Activated CD4-positive, alpha-beta T cell treated with anti-CD3 and anti-CD28 coated beads, Interleukin-10, Interleukin-2, amounts not matched to agents 100 ng/mL and 50 ng/mL, durations not matched to agents 16 hours and 8 hours (primary cell): ENCODE data around the gene FBLN2.
"Not testable (repeated sequence)": the region's sequence is repeated elsewhere in the genome, so short reads cannot be mapped to it uniquely, and the experiment has no call there.

Experiments
- DNase-seq: peaks from one replicate; pipeline ENCODE4 v3.0.0-alpha.2; 2020

The FBLN2 gene

GRCh38 chr3:13550791-13551360, 2.0 kb downstream of the FBLN2 start:
- no peak for DNase-seq

GRCh38 chr3:13552857-13553652, 4.1 kb downstream of the FBLN2 start:
- no peak for DNase-seq

GRCh38 chr3:13553686-13554085, 4.8 kb downstream of the FBLN2 start:
- no peak for DNase-seq

GRCh38 chr3:13555753-13556152, 6.8 kb downstream of the FBLN2 start:
- no peak for DNase-seq

GRCh38 chr3:13556207-13556606, 7.3 kb downstream of the FBLN2 start:
- DNase-seq, result no peak

DNA sequence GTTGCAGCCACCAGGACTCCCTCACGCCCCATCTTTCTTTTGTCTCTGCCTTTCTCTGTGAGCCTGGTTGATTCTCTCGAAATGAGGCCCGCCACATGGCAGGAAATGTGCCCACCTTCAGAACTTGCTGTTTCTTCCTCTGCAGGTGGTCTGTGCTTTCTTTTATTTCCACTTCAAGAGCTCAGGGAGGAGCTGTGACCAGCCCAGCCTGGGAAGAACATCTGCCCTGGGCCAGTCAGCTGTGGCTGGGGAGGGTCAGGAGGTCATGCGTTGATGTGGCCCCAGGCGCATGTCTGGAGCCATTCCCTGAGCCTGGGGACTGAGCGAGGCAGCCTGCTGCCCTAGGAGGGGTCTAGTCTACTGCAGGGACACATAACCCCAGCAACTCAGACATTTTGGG, 8.0 kb downstream of the FBLN2 start:
- DNase-seq, result no peak

DNA sequence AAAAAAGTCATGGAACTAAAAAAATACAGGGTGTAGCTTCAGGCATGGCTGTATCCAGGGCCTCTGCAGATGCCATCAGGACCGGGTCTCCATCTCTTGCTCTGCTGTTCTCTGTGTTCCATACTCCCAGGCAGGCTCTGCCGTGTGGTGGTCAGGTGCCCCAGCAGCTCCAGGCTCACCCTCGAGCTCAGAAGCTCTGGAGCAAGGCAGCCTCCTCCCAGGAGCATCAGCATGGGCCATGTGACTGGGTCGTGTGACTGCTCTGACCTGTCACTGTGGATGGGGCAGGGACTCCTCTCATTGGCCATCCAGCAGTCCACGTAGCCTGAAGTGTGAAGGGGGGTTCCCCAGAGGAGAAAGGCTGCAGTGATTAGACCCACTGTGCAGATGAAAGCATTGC, 8.5 kb downstream of the FBLN2 start:
- no peak for DNase-seq

- no peak for DNase-seq
Measured at GRCh38 chr3:13557926-13558325, 9.0 kb downstream of the FBLN2 start.

- no peak for DNase-seq
Measured at GRCh38 chr3:13558651-13559050, 9.7 kb downstream of the FBLN2 start.

GRCh38 chr3:13559764-13560525, 11.0 kb downstream of the FBLN2 start:
- DNase-seq, result no peak

GRCh38 chr3:13561376-13561775, 12.5 kb downstream of the FBLN2 start:
- no peak for DNase-seq

DNA sequence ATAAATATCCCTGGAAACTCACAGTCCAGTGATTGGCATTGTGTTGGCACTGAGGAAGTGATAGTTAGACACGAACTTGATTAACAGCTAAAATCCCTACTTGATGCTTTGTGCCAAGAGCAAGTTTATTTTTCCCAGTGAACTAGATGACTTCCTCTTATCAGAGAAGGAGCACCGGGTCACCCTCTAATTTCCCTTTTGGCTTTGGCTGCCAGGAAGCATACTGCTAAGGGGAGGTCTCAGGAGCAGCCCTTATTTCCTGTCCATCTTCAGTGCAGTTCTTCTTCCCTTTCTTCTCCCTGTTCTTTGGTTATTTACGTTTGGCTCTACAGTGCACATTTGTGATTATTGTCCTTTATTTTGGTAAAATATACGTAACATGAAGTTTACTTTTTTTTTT, 13.0 kb downstream of the FBLN2 start:
- no peak for DNase-seq

DNA sequence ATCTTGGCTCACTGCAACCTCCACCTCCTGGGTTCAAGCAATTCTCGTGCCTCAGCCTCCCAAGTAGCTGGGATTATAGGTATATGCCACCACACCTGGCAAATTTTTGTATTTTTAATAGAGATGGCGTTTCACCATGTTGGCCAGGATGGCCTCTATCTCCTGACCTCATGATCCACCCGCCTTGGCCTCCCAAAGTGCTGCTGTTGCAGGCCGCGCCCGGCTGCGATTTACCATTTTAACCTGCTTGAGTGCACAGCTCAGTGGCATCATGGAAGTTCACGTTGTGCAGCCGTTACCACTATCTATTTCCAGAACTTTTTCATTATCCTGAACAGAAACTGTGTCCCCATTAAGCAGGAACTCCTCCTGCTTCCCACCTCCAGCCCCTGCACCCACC, 13.5 kb downstream of the FBLN2 start:
- DNase-seq, result not testable (repeated sequence)

DNA sequence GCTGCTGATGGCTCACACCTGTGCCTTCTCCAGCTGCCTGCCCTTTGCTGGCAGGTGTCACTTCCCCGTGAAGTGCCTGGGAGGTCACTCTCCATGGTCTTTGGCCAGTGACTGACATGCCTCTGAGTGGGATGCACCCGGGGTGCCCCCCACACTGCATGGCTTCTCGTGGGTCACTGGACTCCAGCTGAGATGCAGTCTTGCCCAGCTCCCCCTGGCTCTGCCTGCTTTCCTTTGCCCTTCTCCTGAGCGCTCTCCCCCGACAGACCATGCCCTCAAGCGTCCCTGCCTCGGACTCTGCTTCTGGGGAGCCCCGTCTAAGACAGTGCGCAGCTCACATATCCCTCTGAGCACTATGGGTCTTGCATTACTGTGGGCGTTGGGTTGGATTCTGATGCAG, 14.4 kb downstream of the FBLN2 start:
- no peak for DNase-seq

DNA sequence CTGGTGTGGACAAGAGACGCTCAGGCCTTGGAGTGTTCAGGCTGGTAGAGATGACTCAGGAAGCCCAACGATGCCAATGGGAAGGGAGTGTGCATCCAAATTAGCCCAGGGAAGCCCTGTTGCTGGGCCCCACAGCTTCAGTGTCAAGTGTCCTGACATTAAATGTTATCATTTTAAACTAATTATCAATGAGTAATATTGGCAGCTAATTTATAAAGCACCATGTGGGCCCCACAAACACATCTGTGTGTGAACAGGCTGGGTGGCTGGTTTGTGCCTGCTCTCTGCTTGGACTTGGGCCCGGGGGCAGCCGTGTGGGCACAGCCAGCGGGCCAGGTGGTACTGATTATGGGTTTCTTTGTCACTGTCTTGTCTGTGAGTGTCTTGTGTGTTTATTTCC, 15.0 kb downstream of the FBLN2 start:
- DNase-seq, result no peak

DNA sequence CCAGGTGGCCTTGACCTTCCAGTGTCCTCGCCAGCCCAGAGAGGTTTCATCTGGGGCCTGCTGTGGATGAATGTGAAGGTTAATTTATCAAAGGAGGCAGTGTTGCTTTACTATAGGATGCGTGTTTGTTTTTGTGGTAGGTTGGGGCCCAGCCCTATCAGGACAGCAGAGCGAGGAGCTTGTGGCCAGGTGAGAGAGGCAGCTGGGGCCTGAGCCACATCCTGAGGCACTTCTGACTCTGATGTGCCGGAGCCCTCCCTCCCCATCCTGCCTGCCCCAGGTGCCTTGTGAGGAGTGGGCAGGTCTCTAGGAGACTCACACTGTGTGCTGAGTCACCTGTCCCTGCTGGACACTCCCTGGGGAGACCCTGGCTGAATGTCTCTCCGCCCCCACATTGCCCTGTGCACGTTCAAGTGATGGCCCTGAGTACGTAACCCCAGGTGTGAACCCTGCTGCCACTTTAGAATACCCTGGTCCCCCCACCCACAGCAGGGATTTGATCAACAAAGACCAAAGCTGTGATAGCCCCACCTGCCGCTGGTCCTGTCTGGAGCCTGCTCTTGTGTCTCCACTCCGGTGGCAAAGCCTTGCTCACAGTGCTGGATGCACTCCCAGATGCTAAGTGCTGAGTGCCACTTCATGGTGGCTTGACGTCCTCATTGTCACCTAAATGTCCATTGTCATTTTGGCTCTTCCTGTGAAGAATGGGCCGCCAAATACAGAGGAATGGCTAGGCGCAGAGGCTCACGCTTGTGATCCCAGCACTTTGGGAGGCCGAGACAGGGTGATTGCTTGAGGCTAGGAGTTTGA, 16.0 kb downstream of the FBLN2 start:
- no peak for DNase-seq

DNA sequence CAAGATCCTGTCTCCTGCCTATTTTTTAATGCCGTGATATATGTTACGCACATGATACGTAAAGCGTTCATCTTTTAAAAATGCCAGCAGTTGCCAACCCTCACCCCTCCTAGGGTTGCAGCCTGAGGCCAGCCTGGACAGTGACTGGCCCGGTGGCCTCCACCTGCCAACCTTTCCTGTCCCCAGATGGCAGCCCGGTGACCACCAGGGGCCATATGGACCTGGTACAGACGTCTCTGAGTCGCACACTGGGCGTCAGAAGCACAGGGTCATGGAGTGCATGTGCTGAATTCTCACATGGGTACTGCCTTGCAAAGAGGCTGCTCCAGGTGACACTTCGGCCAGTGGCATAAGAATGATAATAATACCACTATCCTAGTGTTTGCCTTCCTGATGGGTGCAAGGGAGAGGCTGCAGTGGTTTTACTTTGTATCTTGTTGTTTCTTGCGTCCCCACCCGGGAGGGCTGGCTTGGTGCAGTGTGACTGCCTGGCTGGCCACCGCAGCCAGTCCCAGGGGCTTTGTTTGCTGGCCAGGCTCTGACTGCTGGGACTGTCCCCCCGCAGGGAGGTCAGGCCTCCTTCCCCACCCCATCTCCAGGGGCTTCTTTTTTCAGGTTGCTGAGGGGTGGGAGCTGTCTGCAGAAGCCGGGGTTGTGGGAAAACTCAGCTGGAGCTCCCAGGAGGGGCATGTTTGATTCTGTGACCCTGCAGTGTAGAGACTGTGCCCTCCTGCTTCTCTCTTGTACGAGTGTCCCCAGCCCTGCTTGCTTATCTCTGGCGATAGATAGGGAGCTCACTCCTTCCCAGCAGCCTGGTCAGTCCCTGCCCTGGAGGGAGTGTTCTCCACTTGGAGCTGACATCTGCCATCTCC, 16.9 kb downstream of the FBLN2 start:
- DNase-seq, result no peak

GRCh38 chr3:13566453-13566748, 17.5 kb downstream of the FBLN2 start:
- DNase-seq, result no peak

- no peak for DNase-seq
Measured at GRCh38 chr3:13566769-13567310, 17.9 kb downstream of the FBLN2 start.

GRCh38 chr3:13567684-13568514, 19.0 kb downstream of the FBLN2 start:
- DNase-seq, result no peak

- DNase-seq, result no peak
Measured at GRCh38 chr3:13568515-13569028, 19.6 kb downstream of the FBLN2 start.
